EH (cell line): Measurements from ENCODE around the gene CEP250.
A peak's percentile ranks its signal among the peaks of the same experiment; 100 is the strongest.

Experiments
- DNase-seq: peaks from one replicate; pipeline ENCODE4 v3.0.0-alpha.2; 2015; ENCODE audit warnings: low read depth

The CEP250 gene

GRCh38 chr20:35523298-35523888, 68.0 kb downstream of the CEP250 start:
- DNase-seq = peak; percentile 18

- DNase-seq = no peak
These were observed 70.2 kb downstream of the CEP250 start for GRCh38 chr20:35525639-35526038.

GRCh38 chr20:35527122-35527769, 71.8 kb downstream of the CEP250 start:
- peak; percentile 7 for DNase-seq

- no peak for DNase-seq
These were observed 74.2 kb downstream of the CEP250 start, which contains the start of gene C20orf173 for GRCh38 chr20:35529552-35529951. Gene C20orf173, minus strand, starts transcription at chr20:35529652. Its CDS starts 279 bp downstream, at chr20:35529373.

- DNase-seq = no peak
These were observed 84.4 kb downstream of the CEP250 start for GRCh38 chr20:35539756-35540212.

- DNase-seq = no peak
These were observed 85.9 kb downstream of the CEP250 start for GRCh38 chr20:35541118-35541782.

GRCh38 chr20:35541783-35542662, 86.6 kb downstream of the CEP250 start, which contains the start of gene ERGIC3:
Gene ERGIC3, plus strand, starts transcription at chr20:35542078. Its CDS starts 20 bp downstream, at chr20:35542098.
- DNase-seq = peak; percentile 97

- no peak for DNase-seq
These were observed 87.6 kb downstream of the CEP250 start for GRCh38 chr20:35542990-35543389.

GRCh38 chr20:35544436-35544835, 89.0 kb downstream of the CEP250 start:
- DNase-seq = no peak

GRCh38 chr20:35544941-35545340, 89.5 kb downstream of the CEP250 start:
- DNase-seq = peak; percentile 60

- DNase-seq = no peak
These were observed 90.7 kb downstream of the CEP250 start for GRCh38 chr20:35546127-35546526.

- DNase-seq = no peak
These were observed 91.9 kb downstream of the CEP250 start for GRCh38 chr20:35547329-35547728.

- DNase-seq = peak; percentile 6
These were observed 96.1 kb downstream of the CEP250 start for GRCh38 chr20:35551503-35551902.

- no peak for DNase-seq
These were observed 97.5 kb downstream of the CEP250 start for GRCh38 chr20:35552914-35553313.

GRCh38 chr20:35555461-35555860, 100.1 kb downstream of the CEP250 start:
- DNase-seq = peak; percentile 6

- no peak for DNase-seq
These were observed 100.7 kb downstream of the CEP250 start for GRCh38 chr20:35555951-35556645.

- DNase-seq = no peak
These were observed 101.5 kb downstream of the CEP250 start for GRCh38 chr20:35556871-35557270.

- DNase-seq = no peak
These were observed 103.1 kb downstream of the CEP250 start for GRCh38 chr20:35558451-35558850.

- no peak for DNase-seq
These were observed 103.8 kb downstream of the CEP250 start for GRCh38 chr20:35559042-35559693.

GRCh38 chr20:35560105-35560511, 104.7 kb downstream of the CEP250 start:
- no peak for DNase-seq

- DNase-seq = no peak
These were observed 105.1 kb downstream of the CEP250 start for GRCh38 chr20:35560541-35560940.
